Right lobe of liver (tissue), 6 donors: ENCODE measurements around the gene ZCCHC24. TPM values are rescaled to one million over a fixed set of nuclear protein-coding genes. Genes with fewer than 3 reads are reported as not detected.

Experiments
- ATAC-seq, 4 donors: fragments of 200-7000 bp; cut with Tn5 transposase; one replicate each; pipeline ENCODE4 v1.9.1; 2020; ENCODE audit warnings: mild to moderate bottlenecking in 4 of 4, moderate library complexity in 4 of 4
- DNase-seq, 3 donors: peaks; one replicate each; pipeline ENCODE4 v3.0.0-alpha.2; 2020
- H3K27ac ChIP-seq, 3 donors: fragments of 200-600 bp; one replicate each; pipeline ENCODE4 v1.8.0; 2022
- H3K27me3 ChIP-seq, 2 donors: fragments of 200-600 bp; one replicate each; pipeline ENCODE4 v1.8.0; 2022
- H3K36me3 ChIP-seq, 4 donors: fragments of 200-600 bp; sonication (generic) in 1 of 4; one replicate each; pipeline versions ENCODE4 v1.5.1 to v1.8.0; 2017 to 2022; ENCODE audit warnings: control low read depth in 1 of 4
- H3K4me1 ChIP-seq, 4 donors: fragments of 200-600 bp; sonication (generic) in 1 of 4; one replicate each; pipeline versions ENCODE4 v1.5.1 to v1.8.0; 2017 to 2022; ENCODE audit warnings: control low read depth in 1 of 4
- H3K4me3 ChIP-seq, 3 donors: fragments of 200-600 bp; one replicate each; pipeline ENCODE4 v1.8.0; 2022
- H3K9me3 ChIP-seq, 4 donors: fragments of 200-600 bp; sonication (generic) in 1 of 4; one replicate each; pipeline versions ENCODE4 v1.5.1 to v1.8.0; 2017 to 2022; ENCODE audit warnings: control low read depth in 1 of 4
- CTCF ChIP-seq, 4 donors: fragments of 200-600 bp in 3 of 4; fragments of 450-650 bp in 1 of 4; IDR thresholded peaks; one replicate each; pipeline versions ENCODE4 v1.5.1 to v1.8.0; 2016 to 2022; ENCODE audit warnings: antibody characterized with exemption in 4 of 4, mild to moderate bottlenecking in 2 of 4
- POLR2A ChIP-seq: fragments of 450-650 bp; IDR thresholded peaks from one replicate; pipeline ENCODE4 v1.6.1; 2017; ENCODE audit warnings: antibody characterized with exemption, mild to moderate bottlenecking
- WGBS: methylation state at CpG from one replicate; pipeline ENCODE4 v1.1.6; 2018; ENCODE audit warnings: low coverage, low lambda C conversion rate; ENCODE audit not compliant: insufficient coverage; ENCODE audit errors: missing lambda C conversion rate; 5-methylcytosine and 5-hydroxymethylcytosine counted together
- intact Hi-C, 2 donors: fragments of 100-400 bp; cut with DNase I; formaldehyde crosslinking; loops; one replicate each; pipeline versions ENCODE4 v1.11.2 to v1.14.1; 2022
- total RNA-seq, 6 experiments: library from RNA; depleted of rRNA in 2 of 6; stranded (reverse); fragments of >200 nt in 2 of 6; fragmentation: NEBNext Ultra II Directional in 3 of 6; extraction: Animal tissue kit (Norgen Biotek cat#: 25700) in 3 of 6; gene quantifications; one replicate each; pipeline versions ENCODE4 v1.1.0 to v1.2.4, GENCODE V29; 2016 to 2023
- donor health status: DM: no; HTN: yes; CAD: no.
- donor health status: DM: no; HTN: no; CAD: no.
- donor health status: DM: no; HTN: no; CAD: no.
- donor health status: DM: no; HTN: yes; CAD: no.
- donor health status: DM: no; HTN: yes; CAD: no.

ZCCHC24 gene
- total RNA-seq, 6 experiments from 2014 or later: 19.8 to 33.6 (median 22.7) TPM

DNA sequence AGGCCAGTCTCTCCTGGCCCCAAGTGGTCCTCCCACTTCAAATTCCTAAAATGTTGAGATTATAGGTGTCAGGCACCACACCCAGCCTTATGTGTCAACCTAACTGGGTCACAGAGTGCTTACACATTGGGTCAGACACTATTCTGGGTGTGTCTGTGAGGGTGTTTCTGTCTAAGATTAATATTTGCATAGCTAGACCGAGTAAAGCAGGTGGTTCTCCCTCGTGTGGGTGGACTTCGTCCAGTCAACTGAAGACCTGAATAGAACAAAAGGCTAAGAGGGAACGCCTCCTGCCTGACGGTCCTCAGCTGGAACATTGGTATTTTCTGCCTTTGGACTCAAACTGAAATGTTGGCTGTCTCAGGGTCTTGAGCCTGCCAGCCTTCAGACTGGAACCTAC is 86.6 kb downstream of the ZCCHC24 start:
- Histone ChIP-seq H3K9me3 (no peaks in the 10 kb centered on the region), H3K36me3 (peaks cover 0 to 18% (median 7%) of the 10 kb centered on the region in 4 donors), H3K27me3 (no peaks in the 10 kb centered on the region), H3K27ac (no peak overlapping the region), H3K4me1 (peaks cover 0 to 10% (median 0%) of the 10 kb centered on the region in 4 donors), H3K4me3 (no peak overlapping the region)
- no peak for TF ChIP-seq POLR2A
- TF ChIP-seq CTCF (IDR thresholded peaks at IDR 0.05): no peak
- intact Hi-C loops: no loop called here
- ATAC-seq (peak; percentile 88 to 92 (median 89)), DNase-seq (peak in 1 of 3 donors; percentile 58)
- WGBS: 23% methylated on average over 4 of the region's 5 CpGs

DNA sequence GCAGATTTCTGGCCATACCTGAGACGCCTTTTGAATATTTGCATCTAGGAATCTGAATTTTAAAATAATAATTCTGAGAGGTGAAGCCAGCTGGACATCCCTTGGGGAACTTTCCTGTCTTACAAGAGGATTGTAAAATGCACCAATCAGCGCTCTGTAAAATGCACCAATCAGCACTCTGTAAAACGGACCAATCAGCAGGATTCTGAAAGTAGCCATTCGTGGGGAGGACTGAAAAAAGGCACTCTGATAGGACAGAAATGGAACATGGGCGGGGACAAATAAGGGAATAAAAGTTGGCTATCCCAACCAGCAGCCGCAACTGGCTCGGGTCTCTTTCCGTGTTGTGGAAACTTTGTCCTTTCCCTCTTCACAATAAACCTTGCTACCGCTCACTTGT is 88.2 kb downstream of the ZCCHC24 start:
- DNase-seq (no peak), ATAC-seq (no peak)
- Histone ChIP-seq H3K4me1 (peaks cover 0 to 10% (median 0%) of the 10 kb centered on the region in 4 donors), H3K27me3 (no peaks in the 10 kb centered on the region), H3K36me3 (peaks cover 0 to 29% (median 20%) of the 10 kb centered on the region in 4 donors), H3K4me3 (no peak overlapping the region), H3K27ac (no peak overlapping the region), H3K9me3 (no peaks in the 10 kb centered on the region)
- no peak for TF ChIP-seq POLR2A
- TF ChIP-seq CTCF (IDR thresholded peaks at IDR 0.05): no peak
- 89% methylated on average over 9 of the region's 9 CpGs for WGBS
- intact Hi-C loops: no loop called here

DNA sequence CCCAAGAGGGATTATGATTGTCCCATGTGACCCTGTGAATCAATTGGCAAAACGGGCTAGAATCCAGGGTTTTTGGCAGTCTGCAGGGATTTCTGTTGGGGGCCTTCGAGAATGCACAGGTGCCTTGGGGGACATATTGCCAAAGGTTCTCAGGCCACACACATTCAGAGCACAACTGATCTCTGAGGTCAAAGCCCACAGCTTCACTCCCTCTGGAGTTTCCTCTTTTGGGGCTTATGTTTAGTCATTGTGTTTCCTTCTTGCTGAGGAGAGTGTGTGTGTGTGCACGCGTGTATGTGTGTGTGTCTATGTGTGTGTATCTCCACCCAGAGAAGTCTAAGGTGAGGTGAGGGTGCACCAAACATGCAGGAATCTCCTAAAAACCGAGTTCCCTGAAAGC is 89.3 kb downstream of the ZCCHC24 start:
- Histone ChIP-seq H3K9me3 (no peaks in the 10 kb centered on the region), H3K4me3 (no peak overlapping the region), H3K36me3 (peaks cover 0 to 39% (median 28%) of the 10 kb centered on the region in 4 donors), H3K4me1 (peaks cover 0 to 10% (median 0%) of the 10 kb centered on the region in 4 donors), H3K27ac (no peak overlapping the region), H3K27me3 (no peaks in the 10 kb centered on the region)
- intact Hi-C loops: no loop called here
- ATAC-seq (peak in 3 of 4 donors; percentile 9 to 22 (median 10)), DNase-seq (no peak)
- WGBS: 67% methylated on average over 3 of the region's 5 CpGs
- TF ChIP-seq CTCF (IDR thresholded peaks at IDR 0.05) (no peak), POLR2A (no peak)

- WGBS: 83% methylated on average over 6 of the region's 6 CpGs
- DNase-seq: no peak
Measured at GRCh38 chr10:79355420-79356017, 89.9 kb downstream of the ZCCHC24 start.

More at GRCh38 chr10:79355420-79356017, 89.9 kb downstream of the ZCCHC24 start:
- peaks cover 0 to 10% (median 0%) of the 10 kb centered on the region in 4 donors for H3K4me1 ChIP-seq
- H3K36me3 ChIP-seq: peaks cover 0 to 43% (median 31%) of the 10 kb centered on the region in 4 donors
- no peaks in the 10 kb centered on the region for H3K9me3 ChIP-seq
- H3K27ac ChIP-seq: no peak overlapping the region
- no peak for ATAC-seq
- intact Hi-C loops: no loop called here
- H3K4me3 ChIP-seq: no peak overlapping the region
- TF ChIP-seq POLR2A: no peak
- TF ChIP-seq CTCF (IDR thresholded peaks at IDR 0.05): no peak
- H3K27me3 ChIP-seq: no peaks in the 10 kb centered on the region
